Naive thymus-derived CD4-positive, alpha-beta T cell (primary cell): ENCODE measurements around the gene ERFL. TPM values are rescaled to one million over a fixed set of nuclear protein-coding genes. Genes with fewer than 3 reads are reported as not detected.
A peak's percentile ranks its signal among the peaks of the same experiment; 100 is the strongest.

Source experiments
- ATAC-seq: fragments of 150-1000 bp; cut with Tn5 transposase; 2 replicates; pipeline ENCODE4 v1.10.0; 2021; ENCODE audit warnings: mild to moderate bottlenecking, moderate library complexity
- CTCF ChIA-PET: fragments of 350-600 bp; sonication (Branson Sonifier 250); formaldehyde crosslinking; loops from one replicate; lab custom pipeline; 2021; ENCODE audit warnings: antibody characterized with exemption; lab: Charles Lee
- POLR2A ChIA-PET: fragments of 350-600 bp; sonication (Branson Sonifier 250); formaldehyde crosslinking; loops from one replicate; lab custom pipeline; 2021; ENCODE audit warnings: antibody characterized with exemption, inconsistent platforms; lab: Charles Lee
- DNase-seq, 9 donors: peaks; one replicate each; pipeline versions ENCODE4 v3.0.0 to v3.0.0-alpha.2; 2020 to 2022; ENCODE audit warnings: mixed read lengths in 1 of 9
- H3K27ac ChIP-seq: one replicate; pipeline ENCODE4 v1.7.0; 2013; ENCODE audit warnings: mild to moderate bottlenecking, low read depth, low read length, moderate library complexity
- H3K27me3 ChIP-seq, 2 donors: one replicate each; pipeline ENCODE4 v1.7.0; 2013; ENCODE audit warnings: low read length in 2 of 2, mild to moderate bottlenecking in 2 of 2, moderate library complexity in 2 of 2; ENCODE audit not compliant: control insufficient read depth in 2 of 2, insufficient read depth in 2 of 2
- H3K36me3 ChIP-seq, 3 experiments: 1 replicate in 2 of 3; 2 replicates in 1 of 3; pipeline ENCODE4 v1.7.0; 2013; ENCODE audit warnings: low read length in 3 of 3, mild to moderate bottlenecking in 3 of 3, moderate library complexity in 1 of 3; ENCODE audit not compliant: insufficient read depth in 3 of 3, control insufficient read depth in 2 of 3
- H3K4me1 ChIP-seq, 2 donors: one replicate each; pipeline ENCODE4 v1.7.0; 2013; ENCODE audit warnings: low read length in 2 of 2, mild to moderate bottlenecking in 2 of 2, moderate library complexity in 1 of 2; ENCODE audit not compliant: control insufficient read depth in 2 of 2, insufficient read depth in 2 of 2
- H3K4me3 ChIP-seq: 2 replicates; pipeline ENCODE4 v1.7.0; 2013; ENCODE audit warnings: mild to moderate bottlenecking, low read length
- H3K9me3 ChIP-seq, 3 experiments: 1 replicate in 2 of 3; 2 replicates in 1 of 3; pipeline ENCODE4 v1.7.0; 2013; ENCODE audit warnings: low read length in 3 of 3; ENCODE audit not compliant: control insufficient read depth in 2 of 3
- H3K27ac Mint-ChIP-seq, 9 donors: one replicate each; pipeline ENCODE4 v1.8.0; 2020 to 2022; ENCODE audit warnings: mixed read lengths in 9 of 9, mild to moderate bottlenecking in 8 of 9, moderate library complexity in 5 of 9, inconsistent platforms in 2 of 9
- H3K27me3 Mint-ChIP-seq, 5 donors: one replicate each; pipeline ENCODE4 v1.8.0; 2021 to 2022; ENCODE audit warnings: mixed read lengths in 5 of 5, mild to moderate bottlenecking in 1 of 5
- H3K36me3 Mint-ChIP-seq, 5 donors: one replicate each; pipeline ENCODE4 v1.8.0; 2020 to 2022; ENCODE audit warnings: mixed read lengths in 5 of 5, mild to moderate bottlenecking in 3 of 5, inconsistent platforms in 1 of 5
- H3K4me1 Mint-ChIP-seq, 7 donors: one replicate each; pipeline ENCODE4 v1.8.0; 2020 to 2022; ENCODE audit warnings: mixed read lengths in 7 of 7, mild to moderate bottlenecking in 3 of 7, inconsistent platforms in 1 of 7
- H3K4me3 Mint-ChIP-seq, 10 donors: one replicate each; pipeline ENCODE4 v1.8.0; 2020 to 2022; ENCODE audit warnings: mild to moderate bottlenecking in 10 of 10, mixed read lengths in 10 of 10, moderate library complexity in 6 of 10, inconsistent platforms in 2 of 10
- H3K9me3 Mint-ChIP-seq, 11 donors: one replicate each; pipeline ENCODE4 v1.8.0; 2020 to 2022; ENCODE audit warnings: mixed read lengths in 11 of 11, mild to moderate bottlenecking in 4 of 11, inconsistent platforms in 1 of 11, moderate library complexity in 1 of 11
- intact Hi-C, 2 donors: fragments of 100-400 bp; cut with micrococcal nuclease; formaldehyde crosslinking; loops; one replicate each; pipeline ENCODE4 v1.15.1; 2023
- polyA plus RNA-seq, 2 donors: library from polyadenylated mRNA; unstranded; fragments of 300-500 nt; fragmentation: Illumina TruSeq; gene quantifications; one replicate each; pipeline ENCODE4 v1.2.3, GENCODE V29; 2021
- total RNA-seq, 6 experiments: library from RNA in 5 of 6; stranded (reverse) in 5 of 6; gene quantifications; 1 replicate in 5 of 6; 2 replicates in 1 of 6; pipeline ENCODE4 v1.2.3 and lab custom pipeline; 2021 to 2026

ERFL gene
- total and polyA plus RNA-seq, 7 experiments from 2014 or later, result 3.0 to 15.0 (median 8.0) TPM; not detected in 2

- peaks cover 26 to 54% (median 46%) of the 10 kb centered on the region in 7 donors for H3K4me1 Mint-ChIP-seq
Measured at GRCh38 chr19:41906271-41906670, 22.0 kb downstream of the ERFL start.

GRCh38 chr19:41905273-41906002, 22.8 kb downstream of the ERFL start:
- ChIA-PET CTCF (interaction anchor here (0.6 to 1.2 kb wide), 2 partner anchors 14 to 46 kb away, joined by 3 to 4 read pairs; no protein-coding TSS in a partner anchor), POLR2A (interaction anchor here (1.0 to 15.6 kb wide), 6 partner anchors 8 to 34 kb away, joined by 3 to 348 read pairs (median 6); partner anchors contain the start of gene ARHGEF1)
- peaks cover 0 to 2% (median 0%) of the 10 kb centered on the region in 5 donors for H3K27me3 Mint-ChIP-seq
- Histone ChIP-seq H3K27ac (no peak overlapping the region), H3K36me3 (peaks cover 47 to 82% (median 56%) of the 10 kb centered on the region in 3 experiments), H3K4me1 (peaks cover 0 to 23% of the 10 kb centered on the region in 2 donors), H3K9me3 (no peaks in the 10 kb centered on the region), H3K4me3 (no peak overlapping the region), H3K27me3 (no peaks in the 10 kb centered on the region)
- H3K4me3 Mint-ChIP-seq, result peak overlapping the region in 3 of 10 donors; percentile 21 to 48 (median 32)
- intact Hi-C loops, result no loop called here
- peaks cover 0 to 45% (median 13%) of the 10 kb centered on the region in 5 donors for H3K36me3 Mint-ChIP-seq
- no peak for ATAC-seq
- no peak for DNase-seq
- H3K9me3 Mint-ChIP-seq, result peaks cover 0 to 4% (median 0%) of the 10 kb centered on the region in 11 donors
- peaks cover 20 to 47% (median 40%) of the 10 kb centered on the region in 7 donors for H3K4me1 Mint-ChIP-seq
- H3K27ac Mint-ChIP-seq, result peak overlapping the region in 8 of 9 donors; percentile 31 to 85 (median 73)

More at GRCh38 chr19:41906271-41906670, 22.0 kb downstream of the ERFL start:
- H3K27me3 Mint-ChIP-seq, result peaks cover 0 to 9% (median 0%) of the 10 kb centered on the region in 5 donors
- POLR2A ChIA-PET, result interaction anchor here (1.0 to 15.6 kb wide), 6 partner anchors 9 to 35 kb away, joined by 3 to 348 read pairs (median 6); partner anchors contain the start of gene ARHGEF1
- DNase-seq, result no peak
- no peak overlapping the region for H3K27ac ChIP-seq
- peaks cover 0 to 4% (median 0%) of the 10 kb centered on the region in 11 donors for H3K9me3 Mint-ChIP-seq
- no peaks in the 10 kb centered on the region for H3K9me3 ChIP-seq
- CTCF ChIA-PET, result interaction anchor here (0.6 kb wide), 1 partner anchor 16 kb away, joined by 3 read pairs; no protein-coding TSS in a partner anchor
- intact Hi-C loops, result no loop called here
- peak overlapping the region in 6 of 9 donors; percentile 51 to 85 (median 71) for H3K27ac Mint-ChIP-seq
- no peak for ATAC-seq
- peaks cover 0 to 26% of the 10 kb centered on the region in 2 donors for H3K4me1 ChIP-seq
- H3K4me3 ChIP-seq, result no peak overlapping the region
- peak overlapping the region in 2 of 10 donors; percentile 32 to 48 for H3K4me3 Mint-ChIP-seq
- H3K36me3 Mint-ChIP-seq, result peaks cover 0 to 50% (median 13%) of the 10 kb centered on the region in 5 donors
- H3K27me3 ChIP-seq, result no peaks in the 10 kb centered on the region
- peaks cover 47 to 75% (median 54%) of the 10 kb centered on the region in 3 experiments for H3K36me3 ChIP-seq

GRCh38 chr19:41904118-41904870, 24.0 kb downstream of the ERFL start:
- H3K4me1 ChIP-seq, result peaks cover 0 to 28% of the 10 kb centered on the region in 2 donors
- H3K36me3 Mint-ChIP-seq, result peaks cover 0 to 46% (median 14%) of the 10 kb centered on the region in 5 donors
- no peak for ATAC-seq

GRCh38 chr19:41903193-41903953, 24.9 kb downstream of the ERFL start:
- Histone ChIP-seq H3K4me3 (no peak overlapping the region), H3K36me3 (peaks cover 49 to 93% (median 61%) of the 10 kb centered on the region in 3 experiments), H3K27ac (peak overlapping the region; percentile 38), H3K4me1 (peaks cover 0 to 28% of the 10 kb centered on the region in 2 donors), H3K9me3 (no peaks in the 10 kb centered on the region), H3K27me3 (no peaks in the 10 kb centered on the region)
- intact Hi-C loops, result no loop called here
- ChIA-PET CTCF (interaction anchor here (0.7 to 1.0 kb wide), 3 partner anchors 12 to 29 kb away, joined by 3 to 4 read pairs (median 3); no protein-coding TSS in a partner anchor), POLR2A (interaction anchor here (1.1 to 15.6 kb wide), 6 partner anchors 7 to 43 kb away, joined by 3 to 348 read pairs (median 6); partner anchors contain the start of genes ARHGEF1 and RPS19)
- no peaks in the 10 kb centered on the region for H3K27me3 Mint-ChIP-seq
- H3K4me3 Mint-ChIP-seq, result peak overlapping the region in 2 of 10 donors; percentile 39 to 49
- peaks cover 31 to 61% (median 48%) of the 10 kb centered on the region in 7 donors for H3K4me1 Mint-ChIP-seq
- peaks cover 3 to 50% (median 22%) of the 10 kb centered on the region in 5 donors for H3K36me3 Mint-ChIP-seq
- H3K27ac Mint-ChIP-seq, result peak overlapping the region in 4 of 9 donors; percentile 52 to 87 (median 64)
- peaks cover 0 to 4% (median 0%) of the 10 kb centered on the region in 11 donors for H3K9me3 Mint-ChIP-seq
- DNase-seq (no peak), ATAC-seq (no peak)

More at GRCh38 chr19:41904118-41904870, 24.0 kb downstream of the ERFL start:
- peak overlapping the region in 2 of 10 donors; percentile 27 to 61 for H3K4me3 Mint-ChIP-seq
- H3K9me3 ChIP-seq, result no peaks in the 10 kb centered on the region
- intact Hi-C loops, result no loop called here
- no peaks in the 10 kb centered on the region for H3K27me3 ChIP-seq
- POLR2A ChIA-PET, result interaction anchor here (1.0 to 15.6 kb wide), 7 partner anchors 8 to 33 kb away, joined by 3 to 348 read pairs (median 4); partner anchors contain the start of gene ARHGEF1
- H3K27me3 Mint-ChIP-seq, result peaks cover 0 to under 1% (median 0%) of the 10 kb centered on the region in 5 donors
- CTCF ChIA-PET, result interaction anchor here (1.2 kb wide), 1 partner anchor 15 kb away, joined by 4 read pairs; no protein-coding TSS in a partner anchor
- H3K36me3 ChIP-seq, result peaks cover 47 to 91% (median 61%) of the 10 kb centered on the region in 3 experiments
- H3K9me3 Mint-ChIP-seq, result peaks cover 0 to 4% (median 0%) of the 10 kb centered on the region in 11 donors
- peaks cover 25 to 52% (median 46%) of the 10 kb centered on the region in 7 donors for H3K4me1 Mint-ChIP-seq
- no peak for DNase-seq
- peak overlapping the region; percentile 23 for H3K27ac ChIP-seq
- no peak overlapping the region for H3K4me3 ChIP-seq
- peak overlapping the region in 7 of 9 donors; percentile 21 to 85 (median 48) for H3K27ac Mint-ChIP-seq

- POLR2A ChIA-PET, result interaction anchor here (1.3 to 15.6 kb wide), 4 partner anchors 8 to 42 kb away, joined by 4 to 348 read pairs (median 18); partner anchors contain the start of genes ARHGEF1 and RPS19
- CTCF ChIA-PET, result interaction anchor here (0.6 to 1.0 kb wide), 4 partner anchors 11 to 28 kb away, joined by 3 to 6 read pairs (median 4); no protein-coding TSS in a partner anchor
- peak overlapping the region in 1 of 10 donors; percentile 39 for H3K4me3 Mint-ChIP-seq
Measured at GRCh38 chr19:41902594-41902993, 25.7 kb downstream of the ERFL start.

More at GRCh38 chr19:41902594-41902993, 25.7 kb downstream of the ERFL start:
- H3K27me3 Mint-ChIP-seq, result no peaks in the 10 kb centered on the region
- DNase-seq, result no peak
- H3K36me3 Mint-ChIP-seq, result peaks cover 3 to 57% (median 22%) of the 10 kb centered on the region in 5 donors
- H3K4me1 ChIP-seq, result peaks cover 0 to 33% of the 10 kb centered on the region in 2 donors
- no peak overlapping the region for H3K27ac ChIP-seq
- H3K4me1 Mint-ChIP-seq, result peaks cover 35 to 69% (median 55%) of the 10 kb centered on the region in 7 donors
- H3K9me3 ChIP-seq, result no peaks in the 10 kb centered on the region
- no peak for ATAC-seq
- H3K27me3 ChIP-seq, result no peaks in the 10 kb centered on the region
- intact Hi-C loops, result no loop called here
- H3K4me3 ChIP-seq, result no peak overlapping the region
- H3K27ac Mint-ChIP-seq, result peak overlapping the region in 4 of 9 donors; percentile 33 to 83 (median 60)
- H3K9me3 Mint-ChIP-seq, result peaks cover 0 to 4% (median 0%) of the 10 kb centered on the region in 11 donors
- H3K36me3 ChIP-seq, result peaks cover 51 to 96% (median 61%) of the 10 kb centered on the region in 3 experiments
